BLaER1 treated with 17β-estradiol and CSF1 and Interleukin-3, amounts not matched to agents 10 nM and 100 nM (cell line): ENCODE measurements around the gene COL28A1.

ENCODE experiments used
- H3K27ac ChIP-seq, 11 experiments: shearing (Covaris generic); formaldehyde crosslinking; 2 replicates each; pipeline ENCODE4 v1.8.1; 2022
- H3K27me3 ChIP-seq, 11 experiments: shearing (Covaris generic); formaldehyde crosslinking; 2 replicates each; pipeline ENCODE4 v1.8.1; 2022
- H3K36me3 ChIP-seq, 11 experiments: shearing (Covaris generic); formaldehyde crosslinking; 2 replicates each; pipeline ENCODE4 v1.8.1; 2022
- H3K4me1 ChIP-seq, 10 experiments: shearing (Covaris generic); formaldehyde crosslinking; 2 replicates each; pipeline ENCODE4 v1.8.1; 2022
- H3K4me2 ChIP-seq, 11 experiments: shearing (Covaris generic); formaldehyde crosslinking; 2 replicates each; pipeline ENCODE4 v1.8.1; 2022
- H3K4me3 ChIP-seq, 10 experiments: shearing (Covaris generic); formaldehyde crosslinking; 2 replicates each; pipeline ENCODE4 v1.8.1; 2022
- H3K9ac ChIP-seq, 11 experiments: shearing (Covaris generic); formaldehyde crosslinking; 2 replicates each; pipeline ENCODE4 v1.8.1; 2022
- H3K9me3 ChIP-seq, 11 experiments: shearing (Covaris generic); formaldehyde crosslinking; replicated peaks in 1 of 11; 2 replicates each; pipeline ENCODE4 v1.8.1; 2022
- H4K20me1 ChIP-seq, 11 experiments: shearing (Covaris generic); formaldehyde crosslinking; 2 replicates each; pipeline ENCODE4 v1.8.1; 2022
- Cebpa-rat ChIP-seq, 11 experiments: shearing (Covaris generic); IDR thresholded peaks; 2 replicates each; pipeline ENCODE4 v1.8.1; 2022

The COL28A1 gene

GRCh38 chr7:7452119-7452518 lies 83.6 kb downstream of the COL28A1 start:
- Histone ChIP-seq H3K9ac (no peak overlapping the region), H3K27me3 (no peaks in the 10 kb centered on the region), H3K9me3 (peaks cover 11 to 29% (median 22%) of the 10 kb centered on the region in 11 experiments; a peak in 21 of 22 replicates), H3K27ac (no peak overlapping the region), H4K20me1 (no peaks in the 10 kb centered on the region), H3K4me3 (no peak overlapping the region), H3K4me2 (no peak overlapping the region), H3K4me1 (no peaks in the 10 kb centered on the region), H3K36me3 (no peaks in the 10 kb centered on the region)
- no peak for TF ChIP-seq Cebpa-rat (IDR thresholded peaks at IDR 0.05)

- no peak for TF ChIP-seq Cebpa-rat (IDR thresholded peaks at IDR 0.05)
- Histone ChIP-seq H3K4me1 (peaks cover 0 to 3% (median under 1%) of the 10 kb centered on the region in 10 experiments; a peak in 8 of 20 replicates), H3K27me3 (no peaks in the 10 kb centered on the region), H3K9ac (no peak overlapping the region), H4K20me1 (no peaks in the 10 kb centered on the region), H3K4me3 (no peak overlapping the region), H3K9me3 (peaks cover 17 to 44% (median 29%) of the 10 kb centered on the region in 11 experiments), H3K36me3 (no peaks in the 10 kb centered on the region), H3K27ac (no peak overlapping the region), H3K4me2 (no peak overlapping the region)
These were observed 86.6 kb downstream of the COL28A1 start for GRCh38 chr7:7449055-7449454.

- no peak overlapping the region for H3K4me3 ChIP-seq
- H3K9ac ChIP-seq: no peak overlapping the region
- H3K9me3 ChIP-seq: peaks cover 17 to 44% (median 29%) of the 10 kb centered on the region in 11 experiments
- no peak for TF ChIP-seq Cebpa-rat (IDR thresholded peaks at IDR 0.05)
- H4K20me1 ChIP-seq: no peaks in the 10 kb centered on the region
- H3K27ac ChIP-seq: no peak overlapping the region
- no peaks in the 10 kb centered on the region for H3K27me3 ChIP-seq
- peaks cover 0 to 10% (median 7%) of the 10 kb centered on the region in 10 experiments; a peak in 9 of 20 replicates for H3K4me1 ChIP-seq
- H3K4me2 ChIP-seq: no peak overlapping the region
- no peaks in the 10 kb centered on the region for H3K36me3 ChIP-seq
These were observed 89.1 kb downstream of the COL28A1 start for GRCh38 chr7:7446616-7447015.

GRCh38 chr7:7443806-7444350 lies 91.8 kb downstream of the COL28A1 start:
- H3K4me3 ChIP-seq: no peak overlapping the region
- H3K36me3 ChIP-seq: no peaks in the 10 kb centered on the region
- TF ChIP-seq Cebpa-rat (IDR thresholded peaks at IDR 0.05): no peak
- H3K27ac ChIP-seq: no peak overlapping the region
- no peak overlapping the region for H3K9ac ChIP-seq
- H3K4me1 ChIP-seq: peaks cover 0 to 10% (median 7%) of the 10 kb centered on the region in 10 experiments; a peak in 11 of 20 replicates
- H3K9me3 ChIP-seq: peaks cover 18 to 43% (median 26%) of the 10 kb centered on the region in 11 experiments
- H4K20me1 ChIP-seq: no peaks in the 10 kb centered on the region
- peak overlapping the region in 4 of 11 experiments; percentile 9 to 25 (median 20); a peak in 6 of 22 replicates for H3K4me2 ChIP-seq
- no peaks in the 10 kb centered on the region for H3K27me3 ChIP-seq

GRCh38 chr7:7439564-7439963 lies 96.1 kb downstream of the COL28A1 start:
- Histone ChIP-seq H3K9me3 (peaks cover 0 to 21% (median 7%) of the 10 kb centered on the region in 11 experiments; a peak in 17 of 22 replicates), H4K20me1 (no peaks in the 10 kb centered on the region), H3K27ac (no peak overlapping the region), H3K4me3 (no peak overlapping the region), H3K4me1 (peaks cover 0 to 10% (median 8%) of the 10 kb centered on the region in 10 experiments; a peak in 11 of 20 replicates), H3K9ac (no peak overlapping the region), H3K36me3 (no peaks in the 10 kb centered on the region), H3K4me2 (no peak overlapping the region), H3K27me3 (no peaks in the 10 kb centered on the region)
- no peak for TF ChIP-seq Cebpa-rat (IDR thresholded peaks at IDR 0.05)

GRCh38 chr7:7438851-7439250 lies 96.8 kb downstream of the COL28A1 start:
- Histone ChIP-seq H3K9me3 (peaks cover 0 to 21% (median 7%) of the 10 kb centered on the region in 11 experiments; a peak in 17 of 22 replicates), H3K27me3 (no peaks in the 10 kb centered on the region), H3K4me3 (no peak overlapping the region), H3K9ac (no peak overlapping the region), H3K27ac (peak overlapping the region in 1 of 11 experiments; percentile 44; a peak in 1 of 22 replicates), H3K4me1 (peaks cover 0 to 7% (median 5%) of the 10 kb centered on the region in 10 experiments; a peak in 10 of 20 replicates), H4K20me1 (no peaks in the 10 kb centered on the region), H3K4me2 (no peak overlapping the region), H3K36me3 (no peaks in the 10 kb centered on the region)
- TF ChIP-seq Cebpa-rat (IDR thresholded peaks at IDR 0.05): no peak

GRCh38 chr7:7435978-7436377 lies 99.7 kb downstream of the COL28A1 start:
- H3K27ac ChIP-seq: no peak overlapping the region
- peaks cover 0 to 7% (median 0%) of the 10 kb centered on the region in 10 experiments; a peak in 2 of 20 replicates for H3K4me1 ChIP-seq
- H4K20me1 ChIP-seq: no peaks in the 10 kb centered on the region
- H3K27me3 ChIP-seq: no peaks in the 10 kb centered on the region
- H3K9ac ChIP-seq: no peak overlapping the region
- no peak for TF ChIP-seq Cebpa-rat (IDR thresholded peaks at IDR 0.05)
- H3K4me3 ChIP-seq: no peak overlapping the region
- no peaks in the 10 kb centered on the region for H3K36me3 ChIP-seq
- no peak overlapping the region for H3K4me2 ChIP-seq
- H3K9me3 ChIP-seq: peaks cover 0 to 14% (median 7%) of the 10 kb centered on the region in 11 experiments; a peak in 16 of 22 replicates

- TF ChIP-seq Cebpa-rat (IDR thresholded peaks at IDR 0.05): no peak
- Histone ChIP-seq H3K4me3 (no peak overlapping the region), H3K27ac (no peak overlapping the region), H3K9me3 (no peaks in the 10 kb centered on the region), H3K4me1 (peaks cover 0 to 7% (median 0%) of the 10 kb centered on the region in 10 experiments; a peak in 2 of 20 replicates), H3K36me3 (no peaks in the 10 kb centered on the region), H3K4me2 (no peak overlapping the region), H3K27me3 (no peaks in the 10 kb centered on the region), H3K9ac (no peak overlapping the region), H4K20me1 (no peaks in the 10 kb centered on the region)
These were observed 101.3 kb downstream of the COL28A1 start for GRCh38 chr7:7434329-7434728.

- Histone ChIP-seq H3K4me2 (no peak overlapping the region), H3K27ac (no peak overlapping the region), H3K4me1 (peaks cover 0 to 3% (median 0%) of the 10 kb centered on the region in 10 experiments; a peak in 1 of 20 replicates), H3K9me3 (no peaks in the 10 kb centered on the region), H3K27me3 (no peaks in the 10 kb centered on the region), H3K36me3 (no peaks in the 10 kb centered on the region), H4K20me1 (no peaks in the 10 kb centered on the region), H3K4me3 (no peak overlapping the region), H3K9ac (no peak overlapping the region)
- TF ChIP-seq Cebpa-rat (IDR thresholded peaks at IDR 0.05): no peak
These were observed 101.9 kb downstream of the COL28A1 start for GRCh38 chr7:7433811-7434210.

- no peaks in the 10 kb centered on the region for H3K4me1 ChIP-seq
- no peak overlapping the region for H3K9ac ChIP-seq
- no peak overlapping the region for H3K4me3 ChIP-seq
- H3K36me3 ChIP-seq: no peaks in the 10 kb centered on the region
- no peak overlapping the region for H3K4me2 ChIP-seq
- TF ChIP-seq Cebpa-rat (IDR thresholded peaks at IDR 0.05): no peak
- H3K27me3 ChIP-seq: no peaks in the 10 kb centered on the region
- no peak overlapping the region for H3K27ac ChIP-seq
- no peaks in the 10 kb centered on the region for H4K20me1 ChIP-seq
- H3K9me3 ChIP-seq: no peaks in the 10 kb centered on the region
These were observed 102.7 kb downstream of the COL28A1 start for GRCh38 chr7:7432979-7433378.
